Heart left ventricle (tissue), 16 donors: ENCODE measurements around the gene GNB1L. TPM values are rescaled to one million over a fixed set of nuclear protein-coding genes. Genes with fewer than 3 reads are reported as not detected.

Experiments used
- ATAC-seq, 4 donors: fragments of 200-7000 bp; cut with Tn5 transposase; one replicate each; pipeline ENCODE4 v1.9.1; 2020 to 2022; ENCODE audit warnings: moderate library complexity in 4 of 4, mild to moderate bottlenecking in 3 of 4, moderate number of reproducible peaks in 1 of 4
- DNase-seq, 5 donors: peaks; one replicate each; pipeline ENCODE4 v3.0.0-alpha.2; 2020
- H3K27ac ChIP-seq, 12 donors: fragments of 200-600 bp; sonication (generic) in 4 of 12; one replicate each; pipeline versions ENCODE4 v1.5.0 to v1.8.0; 2016 to 2022; ENCODE audit warnings: mild to moderate bottlenecking in 2 of 12
- H3K27me3 ChIP-seq, 9 donors: fragments of 200-600 bp; sonication (generic) in 2 of 9; one replicate each; pipeline versions ENCODE4 v1.5.1 to v1.8.0; 2016 to 2022; ENCODE audit warnings: mild to moderate bottlenecking in 3 of 9
- H3K36me3 ChIP-seq, 9 donors: fragments of 200-600 bp; sonication (generic) in 2 of 9; one replicate each; pipeline versions ENCODE4 v1.5.0 to v1.8.0; 2018 to 2022; ENCODE audit warnings: mild to moderate bottlenecking in 2 of 9
- H3K4me1 ChIP-seq, 12 donors: fragments of 200-600 bp; sonication (generic) in 4 of 12; one replicate each; pipeline versions ENCODE4 v1.5.0 to v1.8.0; 2016 to 2022; ENCODE audit warnings: mild to moderate bottlenecking in 3 of 12
- H3K4me3 ChIP-seq, 12 donors: fragments of 200-600 bp; sonication (generic) in 4 of 12; one replicate each; pipeline versions ENCODE4 v1.5.0 to v1.8.0; 2017 to 2022; ENCODE audit warnings: mild to moderate bottlenecking in 9 of 12, moderate library complexity in 4 of 12
- H3K9me3 ChIP-seq, 12 donors: fragments of 200-600 bp; sonication (generic) in 4 of 12; one replicate each; pipeline versions ENCODE4 v1.5.0 to v1.8.0; 2016 to 2022; ENCODE audit warnings: mild to moderate bottlenecking in 1 of 12
- CTCF ChIP-seq, 12 donors: fragments of 200-600 bp; sonication (generic) in 4 of 12; IDR thresholded peaks; one replicate each; pipeline versions ENCODE4 v1.5.0 to v1.8.0; 2018 to 2022; ENCODE audit warnings: antibody characterized with exemption in 12 of 12, mild to moderate bottlenecking in 5 of 12
- POLR2A ChIP-seq, 2 donors: fragments of 450-650 bp; IDR thresholded peaks; one replicate each; pipeline ENCODE4 v1.6.1; 2017; ENCODE audit warnings: antibody characterized with exemption in 2 of 2, mild to moderate bottlenecking in 2 of 2, moderate library complexity in 2 of 2
- WGBS, 4 donors: extraction: QIAGEN DNeasy Blood & Tissue Kit in 2 of 4; methylation state at CpG; one replicate each; pipeline versions ENCODE4 v1.1.5 to v1.1.7; 2013 to 2018; 5-methylcytosine and 5-hydroxymethylcytosine counted together
- intact Hi-C, 10 donors: fragments of 100-400 bp; cut with DNase I; formaldehyde crosslinking; loops; one replicate each; pipeline versions ENCODE4 v1.11.1 to v1.14.2; 2022
- polyA plus RNA-seq, 2 donors: library from polyadenylated mRNA; stranded (reverse); fragments of 200-250 nt; gene quantifications; one replicate each; pipeline ENCODE4 v1.2.3, GENCODE V29; 2013
- total RNA-seq, 9 donors: library from RNA; depleted of rRNA in 2 of 9; stranded (reverse); fragments of >200 nt in 2 of 9; fragmentation: NEBNext Ultra II Directional in 3 of 9; extraction: Animal tissue kit (Norgen Biotek cat#: 25700) in 3 of 9; gene quantifications; one replicate each; pipeline versions ENCODE4 v1.1.0 to v1.2.4, GENCODE V29; 2016 to 2023
- donor health status: ischemic (EF 13 %, LVEDD 7.1; RV severe dilation, severe dysfunction).
- donor health status: healthy with polysubstance abuse.
- donor health status: DM: no; HTN: yes; CAD: no.
- donor health status: DM: no; HTN: no; CAD: no.
- donor health status: ischemic (EF 25% LVEDD 6.9; RV normal size, moderate dysfunction).
- donor health status: ischemic (EF 25% LVEDD 5.7; RV mildly dilated, moderate dysfunction).
- donor health status: healthy.
- donor health status: DM: yes; HTN: yes; CAD: no.
- donor health status: ischemic (EF 35%, LVEDD 5.7; RV mildly dilated, moderate dysfunction).
- donor health status: nonischemic (EF 11% LVEDD 7.7; RV severe dilation, severe dysfunction).
- donor health status: DM: yes; HTN: yes; CAD: no.
- donor health status: PGD.
- donor health status: ischemic (EF 29% LVEDD 5.4; RV normal size, mild dysfunction).
- donor health status: nonischemic (EF 23%, LVEDD 6.1; RV moderate dilation, normal function).

Gene GNB1L
- total and polyA plus RNA-seq, 11 donors, result 1.6 to 9.2 (median 2.4) TPM

GRCh38 chr22:19767427-19768341 lies 87.0 kb downstream of the GNB1L start:
- Histone ChIP-seq H3K4me3 (peak overlapping the region in 6 of 12 donors; percentile 22 to 57 (median 39)), H3K4me1 (peaks cover 0 to 33% (median 17%) of the 10 kb centered on the region in 12 donors), H3K27ac (peak overlapping the region in 1 of 12 donors; percentile 27), H3K9me3 (no peaks in the 10 kb centered on the region), H3K27me3 (peaks cover 63 to 98% (median 82%) of the 10 kb centered on the region in 9 donors), H3K36me3 (no peaks in the 10 kb centered on the region)
- intact Hi-C loops, result loop anchor here in 1 of 10 donors (5.0 kb wide), 1 partner anchor 85 kb away; the partner anchor contains the start of genes GNB1L and RTL10
- ATAC-seq (peak; percentile 30 to 75 (median 34)), DNase-seq (peak in 4 of 5 donors; percentile 40 to 77 (median 62))
- TF ChIP-seq POLR2A (IDR thresholded peaks at IDR 0.05) (no peak), CTCF (IDR thresholded peaks at IDR 0.05) (peak in 1 of 12 donors; percentile 4)
- 17 to 30% (median 25%) methylated on average over 31 to 35 of the region's 35 CpGs for WGBS, 4 donors

DNA sequence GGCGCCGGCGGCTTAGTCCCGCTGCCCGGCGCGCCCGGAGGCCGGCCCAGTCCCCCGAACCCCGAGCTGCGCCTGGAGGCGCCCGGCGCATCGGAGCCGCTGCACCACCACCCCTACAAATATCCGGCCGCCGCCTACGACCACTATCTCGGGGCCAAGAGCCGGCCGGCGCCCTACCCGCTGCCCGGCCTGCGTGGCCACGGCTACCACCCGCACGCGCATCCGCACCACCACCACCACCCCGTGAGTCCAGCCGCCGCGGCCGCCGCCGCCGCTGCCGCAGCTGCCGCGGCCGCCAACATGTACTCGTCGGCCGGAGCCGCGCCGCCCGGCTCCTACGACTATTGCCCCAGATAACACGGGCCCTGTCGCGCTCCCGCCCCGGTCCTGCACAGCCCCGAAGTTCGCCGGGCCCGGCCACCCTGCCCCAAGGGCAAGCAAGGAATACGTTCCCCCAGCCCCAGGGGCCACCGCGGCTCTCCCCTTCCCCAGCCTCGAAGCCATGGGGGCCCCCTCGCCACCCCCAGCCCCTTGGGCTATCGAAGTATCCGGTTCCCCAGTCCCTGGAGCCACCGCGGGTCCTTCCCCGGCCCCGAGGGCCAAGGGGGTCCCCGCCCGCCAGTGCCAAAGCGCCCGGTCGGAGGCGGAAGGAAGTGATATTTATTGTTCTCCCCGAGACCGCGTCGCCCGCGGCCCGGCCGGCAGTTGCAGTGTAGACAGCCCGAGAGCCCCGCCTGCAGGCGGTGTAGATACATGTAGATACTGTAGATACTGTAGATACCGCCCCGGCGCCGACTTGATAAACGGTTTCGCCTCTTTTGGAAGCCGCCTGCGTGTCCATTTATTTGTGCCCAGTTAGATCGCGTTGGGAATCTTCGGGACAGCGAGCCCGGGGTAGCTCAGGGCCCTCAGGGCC lies 87.9 kb downstream of the GNB1L start:
- H3K4me3 ChIP-seq, result peak overlapping the region in 11 of 12 donors; percentile 22 to 57 (median 40)
- peaks cover 64 to 98% (median 88%) of the 10 kb centered on the region in 9 donors for H3K27me3 ChIP-seq
- WGBS, 4 donors, result 1 to 7% (median 2%) methylated on average over 28 to 103 of the region's 103 CpGs
- peak in 2 of 5 donors; percentile 70 to 81 for DNase-seq
- peak overlapping the region in 1 of 12 donors; percentile 32 for H3K27ac ChIP-seq
- intact Hi-C loops, result loop anchor here in 1 of 10 donors (5.0 kb wide), 1 partner anchor 86 kb away; the partner anchor contains the start of genes GNB1L and RTL10
- H3K9me3 ChIP-seq, result no peaks in the 10 kb centered on the region
- TF ChIP-seq CTCF (IDR thresholded peaks at IDR 0.05) (peak in 4 of 12 donors; percentile 20 to 25 (median 24)), POLR2A (IDR thresholded peaks at IDR 0.05) (no peak)
- H3K36me3 ChIP-seq, result no peaks in the 10 kb centered on the region
- peak in 3 of 4 donors; percentile 38 to 59 (median 48) for ATAC-seq
- H3K4me1 ChIP-seq, result peaks cover 0 to 32% (median 17%) of the 10 kb centered on the region in 12 donors

DNA sequence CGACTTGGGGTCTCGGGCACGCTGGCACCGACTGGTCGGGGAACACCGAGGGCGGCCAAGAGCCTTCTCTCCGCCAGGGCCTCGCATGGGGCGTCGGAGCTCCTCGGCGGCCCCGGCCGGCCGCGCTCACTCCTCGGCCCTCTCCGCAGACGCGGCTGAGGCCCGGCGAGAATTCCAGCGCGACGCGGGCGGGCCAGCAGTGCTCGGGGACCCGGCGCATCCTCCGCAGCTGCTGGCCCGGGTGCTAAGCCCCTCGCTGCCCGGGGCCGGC lies 88.5 kb downstream of the GNB1L start:
- Histone ChIP-seq H3K27me3 (peaks cover 64 to 98% (median 92%) of the 10 kb centered on the region in 9 donors), H3K27ac (peak overlapping the region in 1 of 12 donors; percentile 32)
- no peak for DNase-seq

More for the DNA sequence above, 88.5 kb downstream of the GNB1L start:
- no peak for TF ChIP-seq CTCF (IDR thresholded peaks at IDR 0.05)
- no peak for ATAC-seq
- peaks cover 0 to 37% (median 17%) of the 10 kb centered on the region in 12 donors for H3K4me1 ChIP-seq
- intact Hi-C loops, result loop anchor here in 1 of 10 donors (5.0 kb wide), 1 partner anchor 86 kb away; the partner anchor contains the start of genes GNB1L and RTL10
- no peaks in the 10 kb centered on the region for H3K36me3 ChIP-seq
- H3K9me3 ChIP-seq, result no peaks in the 10 kb centered on the region
- H3K4me3 ChIP-seq, result peak overlapping the region in 9 of 12 donors; percentile 22 to 57 (median 43)
- WGBS, 4 donors, result 0 to 2% (median 1%) methylated on average over 1 to 36 of the region's 36 CpGs; no CpG with 5 or more reads in 1 of the 4 donors
